Vagina (tissue), 2 donors: ENCODE results near the gene UBR3. TPM values are rescaled to one million over a fixed set of nuclear protein-coding genes. Genes with fewer than 3 reads are reported as not detected.
"Not testable (repeated sequence)": the region's sequence is repeated elsewhere in the genome, so short reads cannot be mapped to it uniquely, and the experiment has no call there.

ENCODE experiments used
- DNase-seq, 2 donors: peaks; one replicate each; pipeline ENCODE4 v3.0.0-alpha.2; 2017; ENCODE audit errors: extremely low spot score in 2 of 2
- H3K27ac ChIP-seq: fragments of 200-600 bp; sonication (generic); one replicate; pipeline ENCODE4 v1.5.1; 2019
- H3K27me3 ChIP-seq: fragments of 200-600 bp; sonication (generic); one replicate; pipeline ENCODE4 v1.5.1; 2019
- H3K36me3 ChIP-seq, 2 donors: fragments of 200-600 bp; sonication (generic); one replicate each; pipeline ENCODE4 v1.5.1; 2017 to 2019
- H3K4me1 ChIP-seq: fragments of 200-600 bp; sonication (generic); one replicate; pipeline ENCODE4 v1.5.1; 2019
- H3K4me3 ChIP-seq, 2 donors: fragments of 200-600 bp; sonication (generic); 1 replicate in 1 of 2; 2 replicates in 1 of 2; pipeline ENCODE4 v1.5.1; 2016 to 2019
- H3K9me3 ChIP-seq: fragments of 200-600 bp; sonication (generic); one replicate; pipeline ENCODE4 v1.5.1; 2019
- POLR2A ChIP-seq, 2 donors: fragments of 450-650 bp; IDR thresholded peaks; one replicate each; pipeline ENCODE4 v1.6.1; 2017; ENCODE audit warnings: antibody characterized with exemption in 2 of 2, mild to moderate bottlenecking in 2 of 2, moderate library complexity in 2 of 2
- POLR2AphosphoS5 ChIP-seq, 2 donors: sonication (generic); formaldehyde crosslinking; IDR thresholded peaks; one replicate each; pipeline ENCODE4 v1.9.0; 2017; ENCODE audit warnings: antibody characterized with exemption in 2 of 2, mild to moderate bottlenecking in 2 of 2, low read depth in 1 of 2; ENCODE audit not compliant: insufficient read depth in 1 of 2
- intact Hi-C: fragments of 100-400 bp; cut with DNase I; formaldehyde crosslinking; loops from one replicate; pipeline ENCODE4 v1.15.1; 2023
- total RNA-seq: library from RNA; depleted of rRNA; stranded (reverse); fragments of >200 nt; gene quantifications from one replicate; pipeline ENCODE4 v1.2.3, GENCODE V29; 2016
- TF ChIP-seq, protein P1 (sequence below), 3 experiments: fragments of 450-650 bp in 2 of 3; fragments of 200-600 bp in 1 of 3; sonication (generic) in 1 of 3; IDR thresholded peaks; one replicate each; pipeline ENCODE4 v1.5.1; 2017 to 2019; ENCODE audit warnings: antibody characterized with exemption in 3 of 3, mild to moderate bottlenecking in 2 of 3, moderate library complexity in 2 of 3

The UBR3 gene
- total RNA-seq, 1 donor from 2014 or later, result 59.2 TPM

DNA sequence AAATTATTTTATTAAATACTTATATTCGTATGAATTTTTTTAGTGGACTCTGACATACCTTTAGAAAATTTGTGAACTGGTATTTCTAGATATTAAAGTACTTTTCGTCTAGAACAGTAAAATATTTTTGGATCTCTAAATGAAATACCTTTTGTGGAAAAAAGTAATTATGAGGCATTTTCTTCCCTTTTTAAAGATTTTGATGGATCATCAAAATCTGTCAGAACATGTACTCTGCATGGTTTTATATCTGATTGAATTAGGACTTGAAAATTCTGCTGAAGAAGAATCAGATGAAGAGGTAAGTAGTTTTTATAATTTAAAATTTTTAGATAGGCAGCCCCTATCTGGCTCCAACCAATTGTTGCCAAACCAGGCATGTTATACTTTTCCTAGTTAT lies 118.8 kb downstream of the UBR3 start:
- DNase-seq, result no peak
- TF ChIP-seq POLR2AphosphoS5 (IDR thresholded peaks at IDR 0.05; ENCODE audit: insufficient read depth in 1 of 2, low read depth in 1 of 2) (no peak), POLR2A (IDR thresholded peaks at IDR 0.05) (no peak)
- H3K27me3 ChIP-seq, result no peaks in the 10 kb centered on the region
- H3K4me3 ChIP-seq, result no peak overlapping the region
- H3K27ac ChIP-seq, result no peak overlapping the region
- intact Hi-C loops, result no loop called here
- H3K36me3 ChIP-seq, result peaks cover 0 to 20% of the 10 kb centered on the region in 2 donors
- no peaks in the 10 kb centered on the region for H3K4me1 ChIP-seq
- no peaks in the 10 kb centered on the region for H3K9me3 ChIP-seq

DNA sequence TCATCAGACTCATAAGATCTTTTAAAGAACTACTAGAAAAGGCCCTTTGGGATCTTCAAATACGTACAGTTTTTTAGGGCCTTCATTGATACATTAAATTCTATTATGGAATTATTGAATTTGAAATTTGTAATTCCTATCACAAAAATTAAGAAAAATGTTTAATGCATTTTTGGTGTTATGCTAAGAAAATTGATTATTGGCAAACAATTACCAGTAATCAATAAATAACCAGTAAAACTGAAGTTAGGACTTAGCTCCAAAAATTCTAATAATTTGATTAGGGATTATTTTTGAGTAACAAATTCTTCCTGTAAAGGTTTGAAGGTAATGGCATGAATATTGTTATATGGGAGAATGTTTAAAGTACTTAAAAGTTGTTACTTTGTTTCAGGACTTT lies 119.3 kb downstream of the UBR3 start:
- Histone ChIP-seq H3K36me3 (peaks cover 0 to 20% of the 10 kb centered on the region in 2 donors), H3K9me3 (no peaks in the 10 kb centered on the region), H3K4me1 (no peaks in the 10 kb centered on the region), H3K27me3 (no peaks in the 10 kb centered on the region), H3K4me3 (no peak overlapping the region), H3K27ac (no peak overlapping the region)
- no peak for DNase-seq
- no peak for TF ChIP-seq POLR2A (IDR thresholded peaks at IDR 0.05)
- no peak for TF ChIP-seq POLR2AphosphoS5 (IDR thresholded peaks at IDR 0.05; ENCODE audit: insufficient read depth in 1 of 2, low read depth in 1 of 2)
- TF ChIP-seq, protein P1, sequence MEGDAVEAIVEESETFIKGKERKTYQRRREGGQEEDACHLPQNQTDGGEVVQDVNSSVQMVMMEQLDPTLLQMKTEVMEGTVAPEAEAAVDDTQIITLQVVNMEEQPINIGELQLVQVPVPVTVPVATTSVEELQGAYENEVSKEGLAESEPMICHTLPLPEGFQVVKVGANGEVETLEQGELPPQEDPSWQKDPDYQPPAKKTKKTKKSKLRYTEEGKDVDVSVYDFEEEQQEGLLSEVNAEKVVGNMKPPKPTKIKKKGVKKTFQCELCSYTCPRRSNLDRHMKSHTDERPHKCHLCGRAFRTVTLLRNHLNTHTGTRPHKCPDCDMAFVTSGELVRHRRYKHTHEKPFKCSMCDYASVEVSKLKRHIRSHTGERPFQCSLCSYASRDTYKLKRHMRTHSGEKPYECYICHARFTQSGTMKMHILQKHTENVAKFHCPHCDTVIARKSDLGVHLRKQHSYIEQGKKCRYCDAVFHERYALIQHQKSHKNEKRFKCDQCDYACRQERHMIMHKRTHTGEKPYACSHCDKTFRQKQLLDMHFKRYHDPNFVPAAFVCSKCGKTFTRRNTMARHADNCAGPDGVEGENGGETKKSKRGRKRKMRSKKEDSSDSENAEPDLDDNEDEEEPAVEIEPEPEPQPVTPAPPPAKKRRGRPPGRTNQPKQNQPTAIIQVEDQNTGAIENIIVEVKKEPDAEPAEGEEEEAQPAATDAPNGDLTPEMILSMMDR (IDR thresholded peaks at IDR 0.05), result no peak
- intact Hi-C loops, result no loop called here

DNA sequence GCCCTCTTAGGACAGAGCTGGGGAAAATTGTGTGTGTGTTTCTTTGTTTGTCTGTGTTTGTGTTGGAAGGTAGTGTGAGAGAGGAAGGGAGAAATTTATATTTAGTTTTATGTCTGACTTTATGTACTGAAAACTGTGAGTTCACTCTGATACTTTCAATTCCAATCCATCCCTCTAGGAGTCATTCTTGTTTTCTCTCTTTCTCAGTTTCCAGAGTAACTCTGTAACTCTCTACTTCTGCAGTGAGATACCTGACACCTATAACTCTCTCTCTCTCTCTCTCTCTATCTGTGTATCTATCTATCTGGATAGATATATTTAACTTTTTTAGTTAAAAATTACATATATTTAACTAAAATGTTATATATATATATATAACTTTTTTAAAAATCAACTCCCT lies 128.7 kb downstream of the UBR3 start:
- Histone ChIP-seq H3K27me3 (no peaks in the 10 kb centered on the region), H3K4me1 (no peaks in the 10 kb centered on the region), H3K36me3 (peaks cover 0 to 26% of the 10 kb centered on the region in 2 donors), H3K27ac (no peak overlapping the region), H3K4me3 (no peak overlapping the region), H3K9me3 (no peaks in the 10 kb centered on the region)
- TF ChIP-seq POLR2AphosphoS5 (IDR thresholded peaks at IDR 0.05; ENCODE audit: insufficient read depth in 1 of 2, low read depth in 1 of 2) (no peak), POLR2A (IDR thresholded peaks at IDR 0.05) (no peak)
- TF ChIP-seq, protein P1 (IDR thresholded peaks at IDR 0.05), result no peak
- intact Hi-C loops, result no loop called here
- no peak for DNase-seq

DNA sequence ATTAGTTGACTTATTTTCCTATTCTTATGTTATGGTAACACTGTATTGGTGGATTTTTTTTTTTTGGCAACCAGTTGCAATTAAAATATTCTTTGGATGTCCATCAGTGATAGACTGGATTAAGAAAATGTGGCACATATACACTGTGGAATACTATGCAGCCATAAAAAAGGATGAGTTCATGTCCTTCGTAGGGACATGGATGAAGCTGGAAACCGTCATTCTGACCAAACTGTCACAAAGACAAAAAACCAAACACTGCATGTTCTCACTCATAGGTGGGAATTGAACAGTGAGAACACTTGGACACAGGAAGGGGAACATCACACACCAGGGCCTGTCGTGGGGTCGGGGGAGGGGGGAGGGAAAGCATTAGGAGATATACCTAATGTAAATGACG lies 130.0 kb downstream of the UBR3 start:
- peaks cover 0 to 27% of the 10 kb centered on the region in 2 donors for H3K36me3 ChIP-seq
- H3K4me1 ChIP-seq, H3K27ac ChIP-seq, intact Hi-C loops, H3K9me3 ChIP-seq, DNase-seq, H3K27me3 ChIP-seq, H3K4me3 ChIP-seq: not testable (repeated sequence)

DNA sequence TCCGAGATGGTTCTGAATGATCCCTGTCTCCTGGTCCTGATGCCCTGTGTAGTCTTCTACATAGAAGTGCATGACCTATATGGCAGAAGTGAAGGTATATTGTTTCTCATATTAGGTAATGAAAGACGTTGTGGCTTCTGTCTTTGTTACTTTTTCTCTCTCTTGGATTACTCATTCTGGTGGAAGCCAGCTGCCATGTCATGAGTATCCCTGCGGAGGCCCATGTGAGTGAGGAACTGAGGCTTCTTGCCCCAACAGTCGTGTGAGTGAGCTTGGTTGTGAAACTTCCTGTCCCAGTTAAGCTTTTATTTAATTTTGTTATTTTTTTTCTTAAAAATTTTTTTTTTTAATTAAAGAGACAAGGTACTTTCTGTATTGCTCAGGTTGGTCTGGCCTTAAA lies 134.7 kb downstream of the UBR3 start:
- H3K4me3 ChIP-seq, result no peak overlapping the region
- TF ChIP-seq POLR2A (IDR thresholded peaks at IDR 0.05), result no peak
- intact Hi-C loops, result no loop called here
- peaks cover 0 to 38% of the 10 kb centered on the region in 2 donors for H3K36me3 ChIP-seq
- H3K9me3 ChIP-seq, result no peaks in the 10 kb centered on the region
- H3K4me1 ChIP-seq, result no peaks in the 10 kb centered on the region
- DNase-seq, result no peak
- no peak overlapping the region for H3K27ac ChIP-seq
- H3K27me3 ChIP-seq, result no peaks in the 10 kb centered on the region

DNA sequence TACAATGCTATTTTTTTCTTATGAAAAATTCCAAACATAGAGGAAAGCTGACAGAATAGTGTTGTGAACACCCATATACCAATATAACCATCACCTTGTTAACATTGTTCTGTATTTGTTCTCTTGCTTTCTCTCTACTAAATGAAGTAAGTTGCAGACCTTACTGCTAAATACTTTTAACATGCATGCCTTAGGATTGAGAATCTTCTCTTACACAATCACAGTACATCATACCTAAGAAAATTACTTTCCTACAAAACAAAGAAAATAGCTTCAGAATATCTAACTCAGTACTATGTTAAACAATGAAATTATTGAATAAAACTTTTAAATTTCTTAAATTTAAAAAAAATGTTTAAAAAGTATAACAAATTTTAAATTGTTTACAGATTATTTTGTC lies 136.5 kb downstream of the UBR3 start:
- no peaks in the 10 kb centered on the region for H3K27me3 ChIP-seq
- intact Hi-C loops, result no loop called here
- peaks cover 0 to 30% of the 10 kb centered on the region in 2 donors for H3K36me3 ChIP-seq
- no peak overlapping the region for H3K4me3 ChIP-seq
- H3K27ac ChIP-seq, result no peak overlapping the region
- TF ChIP-seq POLR2A (IDR thresholded peaks at IDR 0.05) (no peak), POLR2AphosphoS5 (IDR thresholded peaks at IDR 0.05; ENCODE audit: insufficient read depth in 1 of 2, low read depth in 1 of 2) (no peak)
- TF ChIP-seq, protein P1 (IDR thresholded peaks at IDR 0.05), result no peak
- DNase-seq, result no peak
- H3K4me1 ChIP-seq, result no peaks in the 10 kb centered on the region
- H3K9me3 ChIP-seq, result no peaks in the 10 kb centered on the region

DNA sequence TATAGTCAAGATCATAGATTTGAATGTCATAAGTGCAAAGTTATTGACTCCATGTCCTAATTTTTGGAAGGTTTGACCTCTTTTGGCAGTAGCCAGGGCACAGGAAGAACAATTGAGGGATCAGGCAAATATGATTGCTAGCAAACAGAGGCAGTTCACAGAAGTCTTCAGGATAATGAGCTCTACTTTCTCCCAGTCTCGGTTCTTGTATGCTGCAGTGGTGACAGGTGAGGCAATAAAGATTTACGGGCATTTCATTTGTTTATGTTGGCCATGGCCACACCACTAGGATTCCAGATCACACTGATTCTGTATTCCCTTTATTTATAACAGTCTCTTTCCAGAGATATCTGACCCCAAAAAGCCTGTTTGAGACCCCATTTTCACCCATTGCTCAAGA lies 137.5 kb downstream of the UBR3 start:
- Histone ChIP-seq H3K9me3 (no peaks in the 10 kb centered on the region), H3K4me3 (no peak overlapping the region), H3K27me3 (no peaks in the 10 kb centered on the region), H3K4me1 (no peaks in the 10 kb centered on the region), H3K36me3 (peaks cover 0 to 22% of the 10 kb centered on the region in 2 donors), H3K27ac (no peak overlapping the region)
- intact Hi-C loops, result no loop called here
- no peak for DNase-seq
- TF ChIP-seq, protein P1 (IDR thresholded peaks at IDR 0.05), result no peak
- no peak for TF ChIP-seq POLR2A (IDR thresholded peaks at IDR 0.05)
